ENCODE results near the gene ENTPD1. TPM values are rescaled to one million over a fixed set of nuclear protein-coding genes. Genes with fewer than 3 reads are reported as not detected.
"Not testable (repeated sequence)": the region's sequence is repeated elsewhere in the genome, so short reads cannot be mapped to it uniquely, and the experiment has no call there.

The ENTPD1 gene
- total RNA-seq, 1 experiment from 2014 or later = 0.92 TPM

GRCh38 chr10:95896071-95896850 is 140.3 kb downstream of the ENTPD1 start:
- ChIA-PET POLR2A (ENCODE audit: low non-redundant PET) (no interaction called here), CTCF (no interaction called here)
- no TSS peak for BruUV-seq (replicated peaks)
- intact Hi-C loops (cut with micrococcal nuclease; ENCODE audit: unreplicated experiment) = no loop called here
- Histone ChIP-seq H3K27ac (ENCODE audit: low read depth, low read length, poor library complexity, severe bottlenecking) (no peak overlapping the region), H3K4me3 (ENCODE audit: low read depth, low read length, poor library complexity, severe bottlenecking) (no peak overlapping the region), H3K27me3 (replicated peaks; ENCODE audit: insufficient read depth, low read depth, low read length, poor library complexity) (no peaks in the 10 kb centered on the region), H3K4me1 (ENCODE audit: insufficient read depth, low read length, poor library complexity, severe bottlenecking) (no peaks in the 10 kb centered on the region), H3K36me3 (ENCODE audit: insufficient read depth, low read length, poor library complexity, severe bottlenecking) (no peaks in the 10 kb centered on the region), H3K9me3 (ENCODE audit: low read depth, low read length, poor library complexity, severe bottlenecking) (no peaks in the 10 kb centered on the region)
- no peak for TF ChIP-seq CTCF (conservative IDR thresholded peaks at IDR 0.05; ENCODE audit: low read depth, low read length)
- no peak for TF ChIP-seq EZH2 (IDR thresholded peaks at IDR 0.05; ENCODE audit: borderline replicate concordance, low read depth, low read length, poor library complexity, severe bottlenecking)
- no peak for DNase-seq (ENCODE audit: low spot score)

GRCh38 chr10:95905897-95906580 is 150.1 kb downstream of the ENTPD1 start:
- H3K9me3 ChIP-seq (ENCODE audit: low read depth, low read length, poor library complexity, severe bottlenecking); DNase-seq (ENCODE audit: low spot score); POLR2A ChIA-PET (ENCODE audit: low non-redundant PET); H3K36me3 ChIP-seq (ENCODE audit: insufficient read depth, low read length, poor library complexity, severe bottlenecking); BruUV-seq (replicated peaks); H3K27me3 ChIP-seq (replicated peaks; ENCODE audit: insufficient read depth, low read depth, low read length, poor library complexity); H3K4me3 ChIP-seq (ENCODE audit: low read depth, low read length, poor library complexity, severe bottlenecking); H3K4me1 ChIP-seq (ENCODE audit: insufficient read depth, low read length, poor library complexity, severe bottlenecking); H3K27ac ChIP-seq (ENCODE audit: low read depth, low read length, poor library complexity, severe bottlenecking): not testable (repeated sequence)
- intact Hi-C loops (cut with micrococcal nuclease; ENCODE audit: unreplicated experiment) = loop anchor here (5.0 kb wide), 1 partner anchor 214 kb away; the partner anchor contains the start of gene TCTN3
- CTCF ChIA-PET = interaction anchor here (0.6 kb wide), 1 partner anchor 212 kb away, joined by 5 read pairs; no protein-coding TSS in a partner anchor

GRCh38 chr10:95906677-95907455 is 150.9 kb downstream of the ENTPD1 start:
- POLR2A ChIA-PET (ENCODE audit: low non-redundant PET) = no interaction called here

More at GRCh38 chr10:95906677-95907455, 150.9 kb downstream of the ENTPD1 start:
- Histone ChIP-seq H3K27ac (ENCODE audit: low read depth, low read length, poor library complexity, severe bottlenecking) (peak overlapping the region; percentile 76), H3K4me3 (ENCODE audit: low read depth, low read length, poor library complexity, severe bottlenecking) (peak overlapping the region; percentile 64), H3K9me3 (ENCODE audit: low read depth, low read length, poor library complexity, severe bottlenecking) (no peaks in the 10 kb centered on the region), H3K36me3 (ENCODE audit: insufficient read depth, low read length, poor library complexity, severe bottlenecking) (no peaks in the 10 kb centered on the region), H3K4me1 (ENCODE audit: insufficient read depth, low read length, poor library complexity, severe bottlenecking) (no peaks in the 10 kb centered on the region), H3K27me3 (replicated peaks; ENCODE audit: insufficient read depth, low read depth, low read length, poor library complexity) (peaks cover 4% of the 10 kb centered on the region)
- BruUV-seq (replicated peaks) = TSS peak; percentile 34
- CTCF ChIA-PET = interaction anchor here (1.2 to 1.4 kb wide), 2 partner anchors 110 to 213 kb away, joined by 3 to 4 read pairs; partner anchors contain the start of gene TCTN3
- peak; percentile 80 for DNase-seq (ENCODE audit: low spot score)
- intact Hi-C loops (cut with micrococcal nuclease; ENCODE audit: unreplicated experiment) = loop anchor here (5.0 kb wide), 1 partner anchor 215 kb away; the partner anchor contains the start of gene TCTN3
- TF ChIP-seq CTCF (conservative IDR thresholded peaks at IDR 0.05; ENCODE audit: low read depth, low read length) = 0 out of 2 replicates have a peak, but pooled peaks have one; percentile 32
- no peak for TF ChIP-seq EZH2 (IDR thresholded peaks at IDR 0.05; ENCODE audit: borderline replicate concordance, low read depth, low read length, poor library complexity, severe bottlenecking)
